ENCODE data around the gene PDZD2.

- TF ChIP-seq EZH2 (IDR thresholded peaks at IDR 0.05; ENCODE audit: borderline replicate concordance, insufficient read depth, low read length, poor library complexity, severe bottlenecking) = no peak
- TF ChIP-seq CTCF (IDR thresholded peaks at IDR 0.05; ENCODE audit: poor library complexity, severe bottlenecking) = no peak
- TF ChIP-seq MXI1 (conservative IDR thresholded peaks at IDR 0.05; ENCODE audit: poor library complexity, severe bottlenecking) = no peak
- TF ChIP-seq REST (IDR thresholded peaks at IDR 0.05; ENCODE audit: borderline replicate concordance) = no peak
- no peak for TF ChIP-seq EP300 (conservative IDR thresholded peaks at IDR 0.05; ENCODE audit: poor library complexity, severe bottlenecking)
- TF ChIP-seq POLR2AphosphoS5 (IDR thresholded peaks at IDR 0.05) = no peak
- no peak for TF ChIP-seq SMC3 (conservative IDR thresholded peaks at IDR 0.05; ENCODE audit: poor library complexity)
- no peak for TF ChIP-seq RAD21 (conservative IDR thresholded peaks at IDR 0.05)
- TF ChIP-seq TAF1 (IDR thresholded peaks at IDR 0.05; ENCODE audit: low read depth) = no peak
Observed at GRCh38 chr5:31890046-31890445, 251.1 kb downstream of the PDZD2 start.
